Muscle of leg (tissue), 11 donors: ENCODE results near the gene PCF11. TPM values are rescaled to one million over a fixed set of nuclear protein-coding genes. Genes with fewer than 3 reads are reported as not detected.
A peak's percentile ranks its signal among the peaks of the same experiment; 100 is the strongest.

Experiments used
- DNase-seq: peaks from one replicate; pipeline ENCODE4 v3.0.0; 2013
- H3K27ac ChIP-seq: one replicate; pipeline ENCODE4 v1.5.1; 2013; ENCODE audit warnings: mild to moderate bottlenecking, low read length, control low read depth
- H3K27me3 ChIP-seq: one replicate; pipeline ENCODE4 v1.6.1; 2013; ENCODE audit warnings: low read length; ENCODE audit not compliant: control insufficient read depth, insufficient read depth
- H3K36me3 ChIP-seq: one replicate; pipeline ENCODE4 v1.6.1; 2013; ENCODE audit warnings: low read length; ENCODE audit not compliant: control insufficient read depth, insufficient read depth
- H3K4me1 ChIP-seq: one replicate; pipeline ENCODE4 v1.6.1; 2013; ENCODE audit warnings: low read length; ENCODE audit not compliant: control insufficient read depth, insufficient read depth
- H3K4me3 ChIP-seq: one replicate; pipeline ENCODE4 v1.5.1; 2013; ENCODE audit warnings: low read length, control low read depth
- H3K9me3 ChIP-seq: replicated peaks from 2 replicates; pipeline ENCODE4 v1.6.1; 2013; ENCODE audit warnings: low read depth, low read length; ENCODE audit not compliant: control insufficient read depth
- WGBS: methylation state at CpG from one replicate; pipeline ENCODE4 v1.1.5; 2013; ENCODE audit warnings: missing lambda C conversion rate; ENCODE audit not compliant: insufficient coverage; 5-methylcytosine and 5-hydroxymethylcytosine counted together
- polyA plus RNA-seq, 8 donors: library from polyadenylated mRNA; unstranded; fragments of 120-200 nt; gene quantifications; one replicate each; pipeline versions ENCODE4 v1.2.1 to v1.2.3, GENCODE V29; 2013; ENCODE audit warnings: inconsistent platforms in 1 of 8, low replicate concordance in 1 of 8; ENCODE audit not compliant: insufficient read length in 8 of 8, insufficient read depth in 1 of 8
- total RNA-seq: library from RNA; stranded (reverse); fragments of 120-200 nt; gene quantifications from one replicate; pipeline ENCODE4 v1.2.4, GENCODE V29; 2013

Gene PCF11
- total and polyA plus RNA-seq, 9 donors = 35.2 to 46.1 (median 41.0) TPM

DNA sequence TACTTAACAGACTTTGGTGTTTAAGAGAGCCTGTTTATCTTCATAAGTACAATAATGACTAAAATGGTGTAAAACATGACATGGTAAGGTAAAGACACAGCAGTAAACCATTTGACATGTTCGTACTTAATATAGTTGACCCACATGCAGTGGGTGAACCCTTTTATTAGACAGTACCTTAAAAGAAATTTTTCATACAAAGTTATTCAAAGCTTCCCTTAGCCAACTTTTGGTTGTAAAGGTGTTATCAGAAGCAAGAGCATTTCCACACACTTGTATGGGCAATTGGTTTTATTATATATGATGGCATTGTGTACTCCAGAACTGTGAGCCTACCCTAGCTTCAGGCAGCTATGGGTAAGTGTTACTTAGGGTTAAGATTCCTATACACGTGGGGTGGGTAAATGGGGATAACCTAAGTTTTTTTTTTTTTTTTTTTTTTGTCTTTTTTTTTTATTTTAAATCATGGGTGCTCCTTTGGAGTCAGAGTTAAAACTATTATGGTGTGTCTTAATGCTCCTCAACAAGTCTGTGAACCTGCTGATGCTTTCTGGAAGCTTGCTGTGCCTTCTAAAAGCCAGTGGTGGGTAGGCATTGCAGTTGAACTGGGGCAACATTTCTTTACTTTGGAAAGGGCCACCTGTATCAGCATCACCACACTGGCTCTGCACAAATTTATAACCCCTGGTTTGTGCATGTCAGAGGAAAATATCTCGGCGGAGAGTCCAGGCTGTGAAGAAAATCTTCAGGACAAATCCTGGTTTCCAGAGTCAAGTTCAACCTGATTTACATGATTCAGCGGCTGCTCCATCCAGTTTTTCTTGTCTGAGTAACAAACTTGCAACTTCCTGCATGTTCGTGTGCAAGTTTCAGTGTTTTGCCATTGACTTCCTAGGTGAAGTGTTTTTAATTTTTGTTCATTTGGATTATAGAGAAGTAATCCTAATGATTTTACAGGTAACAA lies 3.3 kb downstream of the PCF11 start:
- Histone ChIP-seq H3K4me1 (peaks cover 7% of the 10 kb centered on the region), H3K27ac (peak overlapping the region; percentile 100)

DNA sequence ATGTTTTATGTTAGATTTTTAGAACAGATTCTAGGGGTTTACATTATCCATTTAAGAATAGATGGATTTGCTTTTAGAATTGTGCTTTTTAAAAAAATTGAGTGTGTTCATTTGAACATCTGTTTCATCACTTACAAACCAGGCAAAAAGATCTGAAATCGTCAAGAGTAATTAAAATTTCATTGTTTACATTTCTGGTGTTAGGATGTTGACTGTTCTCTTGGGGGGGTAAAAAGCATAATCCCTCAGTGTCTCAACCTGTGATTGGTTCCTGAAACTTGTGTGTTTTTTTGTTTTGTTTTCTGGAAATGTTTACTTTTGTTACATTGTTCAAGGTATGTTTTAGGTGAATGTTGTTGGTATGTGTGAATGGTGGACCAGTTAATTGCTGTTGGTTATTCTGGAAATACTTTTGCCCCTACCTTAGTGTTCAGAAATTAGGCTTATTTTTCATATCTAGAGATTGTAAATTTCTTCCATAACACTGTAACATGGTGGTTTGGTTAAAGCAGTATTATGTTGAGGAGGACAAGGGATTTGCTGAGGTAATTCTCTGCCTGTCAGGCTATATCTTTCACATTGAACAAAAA lies 4.8 kb downstream of the PCF11 start:
- Histone ChIP-seq H3K27ac (no peak overlapping the region), H3K36me3 (peaks cover 26% of the 10 kb centered on the region), H3K9me3 (no peaks in the 10 kb centered on the region), H3K4me3 (no peak overlapping the region), H3K27me3 (no peaks in the 10 kb centered on the region), H3K4me1 (peaks cover 4% of the 10 kb centered on the region)
- no CpG with 5 or more reads among the region's 1 CpG for WGBS
- no peak for DNase-seq

More for the DNA sequence above, 3.3 kb downstream of the PCF11 start:
- Histone ChIP-seq H3K9me3 (no peaks in the 10 kb centered on the region), H3K4me3 (peak overlapping the region; percentile 78), H3K27me3 (peaks cover 4% of the 10 kb centered on the region), H3K36me3 (peaks cover 16% of the 10 kb centered on the region)
- WGBS = 43% methylated on average over 1 of the region's 6 CpGs
- peak; percentile 19 for DNase-seq

DNA sequence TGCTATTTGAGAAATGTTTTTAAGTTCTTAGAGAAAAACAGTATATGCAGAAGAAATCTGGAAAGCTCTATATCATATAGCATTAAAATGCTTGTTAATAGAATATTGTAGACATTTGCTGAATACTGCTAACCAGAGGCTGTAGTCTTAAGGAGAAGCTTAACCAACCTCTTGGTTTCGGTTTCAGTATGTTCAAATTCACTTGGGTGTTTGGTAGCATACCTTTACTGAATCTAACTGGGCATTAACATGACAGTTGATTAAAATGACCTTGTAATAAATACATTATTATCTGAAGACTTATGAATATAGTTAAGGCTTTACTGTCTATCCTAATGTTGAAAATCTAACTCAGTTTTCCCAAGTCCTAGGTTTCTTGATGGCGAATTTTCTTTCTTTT lies 5.4 kb downstream of the PCF11 start:
- Histone ChIP-seq H3K4me1 (peaks cover 4% of the 10 kb centered on the region), H3K27me3 (no peaks in the 10 kb centered on the region), H3K9me3 (no peaks in the 10 kb centered on the region), H3K27ac (no peak overlapping the region), H3K36me3 (peaks cover 29% of the 10 kb centered on the region), H3K4me3 (no peak overlapping the region)
- DNase-seq = no peak
- no CpG with 5 or more reads among the region's 2 CpGs for WGBS

DNA sequence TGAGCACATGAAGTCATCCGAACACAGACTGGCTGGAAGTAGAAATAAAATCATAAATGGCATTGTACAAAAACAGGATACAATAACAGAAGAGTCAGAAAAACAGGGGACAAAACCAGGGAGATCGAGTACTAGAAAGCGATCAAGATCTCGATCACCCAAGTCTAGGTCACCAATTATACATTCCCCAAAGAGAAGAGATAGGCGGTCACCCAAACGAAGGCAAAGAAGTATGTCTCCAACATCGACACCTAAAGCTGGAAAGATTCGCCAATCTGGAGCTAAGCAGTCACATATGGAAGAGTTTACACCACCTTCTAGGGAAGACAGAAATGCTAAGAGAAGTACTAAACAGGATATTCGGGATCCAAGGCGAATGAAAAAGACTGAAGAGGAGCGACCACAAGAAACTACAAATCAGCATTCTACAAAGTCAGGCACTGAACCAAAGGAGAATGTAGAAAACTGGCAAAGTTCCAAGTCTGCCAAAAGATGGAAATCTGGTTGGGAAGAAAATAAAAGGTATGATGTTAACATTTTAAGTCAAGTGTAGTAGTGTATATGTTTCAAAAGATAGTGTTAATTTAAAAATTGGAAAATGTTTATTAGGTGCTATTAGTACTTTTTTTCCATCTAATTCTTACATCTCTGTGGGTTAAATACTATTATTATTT lies 9.4 kb downstream of the PCF11 start:
- Histone ChIP-seq H3K4me1 (peaks cover 3% of the 10 kb centered on the region), H3K9me3 (peaks cover 3% of the 10 kb centered on the region), H3K27ac (no peak overlapping the region), H3K4me3 (no peak overlapping the region), H3K36me3 (peaks cover 44% of the 10 kb centered on the region), H3K27me3 (no peaks in the 10 kb centered on the region)
- no peak for DNase-seq
- no CpG with 5 or more reads among the region's 11 CpGs for WGBS

DNA sequence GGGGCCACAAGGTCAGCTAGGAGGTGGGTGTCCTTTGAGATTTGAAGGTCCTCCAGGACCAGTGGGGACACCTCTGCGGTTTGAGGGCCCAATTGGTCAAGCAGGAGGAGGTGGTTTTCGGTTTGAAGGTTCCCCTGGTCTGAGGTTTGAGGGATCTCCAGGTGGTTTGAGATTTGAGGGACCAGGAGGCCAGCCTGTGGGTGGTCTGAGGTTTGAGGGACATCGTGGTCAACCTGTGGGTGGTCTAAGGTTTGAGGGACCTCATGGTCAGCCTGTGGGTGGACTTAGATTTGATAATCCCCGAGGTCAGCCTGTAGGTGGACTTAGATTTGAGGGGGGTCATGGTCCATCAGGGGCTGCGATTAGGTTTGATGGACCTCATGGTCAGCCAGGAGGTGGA lies 11.8 kb downstream of the PCF11 start:
- WGBS = 96% methylated on average over 4 of the region's 5 CpGs
- H3K4me1 ChIP-seq = peaks cover 3% of the 10 kb centered on the region
- H3K36me3 ChIP-seq = peaks cover 54% of the 10 kb centered on the region
- H3K27ac ChIP-seq = no peak overlapping the region
- H3K27me3 ChIP-seq = no peaks in the 10 kb centered on the region
- peaks cover 3% of the 10 kb centered on the region for H3K9me3 ChIP-seq
- H3K4me3 ChIP-seq = no peak overlapping the region
- DNase-seq = no peak

DNA sequence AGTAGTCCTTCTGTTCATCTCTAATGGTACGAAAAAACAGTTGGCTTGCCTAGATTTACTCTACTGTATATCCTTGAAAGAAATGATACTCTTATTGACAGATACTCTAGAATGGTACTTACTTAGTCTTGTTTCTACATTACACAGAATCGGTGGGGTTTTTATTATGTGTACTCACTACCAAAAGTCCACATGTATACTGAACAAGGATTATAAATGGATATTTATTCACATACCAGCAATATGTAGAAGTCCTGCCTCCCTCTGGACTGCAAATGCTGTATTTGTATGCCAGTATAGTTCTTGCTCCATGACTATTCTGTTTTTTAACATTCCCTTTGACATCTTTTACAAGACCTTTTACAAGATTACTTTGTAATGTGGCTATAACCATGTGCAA lies 13.9 kb downstream of the PCF11 start:
- Histone ChIP-seq H3K4me1 (peaks cover 3% of the 10 kb centered on the region), H3K36me3 (peaks cover 53% of the 10 kb centered on the region), H3K27ac (no peak overlapping the region), H3K27me3 (no peaks in the 10 kb centered on the region), H3K9me3 (peaks cover 3% of the 10 kb centered on the region), H3K4me3 (no peak overlapping the region)
- no CpG with 5 or more reads among the region's 2 CpGs for WGBS
- no peak for DNase-seq

DNA sequence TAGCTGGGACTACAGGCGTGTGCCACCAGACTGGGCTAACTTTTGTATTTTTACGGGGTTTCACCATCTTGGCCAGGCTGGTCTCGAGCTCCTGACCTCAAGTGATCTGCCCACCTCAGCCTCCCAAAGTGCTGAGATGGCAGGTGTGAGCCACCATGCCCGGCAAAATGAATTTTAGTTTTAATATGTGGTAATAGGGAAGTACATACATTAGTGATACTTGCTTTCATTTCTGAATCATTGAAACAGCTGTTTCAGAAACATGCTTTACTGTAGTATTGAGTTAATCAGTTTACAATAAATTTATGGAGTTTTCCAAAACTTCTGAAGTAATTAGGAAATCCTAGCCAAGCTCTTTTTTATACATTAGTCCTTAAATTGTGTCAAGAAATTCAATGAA lies 15.6 kb downstream of the PCF11 start:
- H3K4me3 ChIP-seq = no peak overlapping the region
- H3K27ac ChIP-seq = no peak overlapping the region
- H3K36me3 ChIP-seq = peaks cover 45% of the 10 kb centered on the region
- H3K27me3 ChIP-seq = no peaks in the 10 kb centered on the region
- WGBS = 100% methylated on average over 1 of the region's 4 CpGs
- H3K9me3 ChIP-seq = peaks cover 3% of the 10 kb centered on the region
- DNase-seq = no peak
- H3K4me1 ChIP-seq = peaks cover 3% of the 10 kb centered on the region

DNA sequence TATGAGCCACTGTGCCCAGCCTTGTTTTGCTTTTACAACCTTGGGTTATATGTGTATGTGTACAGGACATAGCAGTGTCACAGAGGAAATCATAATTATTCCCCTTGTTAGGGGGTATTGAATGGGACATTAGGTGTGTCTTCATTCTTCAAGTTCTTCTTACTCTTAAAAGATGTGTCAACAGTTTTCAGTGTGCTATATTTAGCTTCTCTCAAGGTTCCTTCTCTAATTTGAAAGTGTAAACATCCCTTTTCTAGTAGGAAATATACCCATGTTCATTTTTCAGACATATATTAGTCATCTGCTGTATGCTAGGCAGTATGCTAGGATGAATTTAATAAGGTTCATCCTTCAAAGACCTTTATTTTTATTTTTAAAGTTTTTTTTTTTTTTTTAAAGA lies 17.1 kb downstream of the PCF11 start:
- H3K4me3 ChIP-seq = no peak overlapping the region
- H3K27me3 ChIP-seq = no peaks in the 10 kb centered on the region
- no peak for DNase-seq
- H3K27ac ChIP-seq = no peak overlapping the region
- H3K9me3 ChIP-seq = no peaks in the 10 kb centered on the region
- peaks cover 3% of the 10 kb centered on the region for H3K4me1 ChIP-seq
- H3K36me3 ChIP-seq = peaks cover 39% of the 10 kb centered on the region

DNA sequence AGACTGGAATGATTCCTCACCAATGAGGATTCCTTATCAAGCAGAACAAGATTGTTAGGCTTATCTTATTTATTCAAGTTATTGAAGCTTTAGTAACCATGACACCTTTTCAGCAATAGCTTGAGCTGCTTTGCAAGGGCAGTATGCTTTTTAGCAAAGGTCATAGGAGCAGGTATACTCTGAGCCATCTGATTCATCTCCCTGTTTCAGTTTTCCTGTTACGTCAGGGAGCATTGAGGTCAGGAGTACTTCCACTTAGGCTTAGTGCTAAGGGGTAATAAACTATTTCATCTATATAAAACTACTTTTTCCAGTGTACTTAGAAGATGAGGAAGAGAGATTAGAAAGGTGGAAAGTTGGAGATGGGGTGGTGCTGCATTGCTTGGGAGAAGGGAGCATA lies 18.9 kb downstream of the PCF11 start:
- WGBS = no CpG with 5 or more reads among the region's 1 CpG
- Histone ChIP-seq H3K4me1 (no peaks in the 10 kb centered on the region), H3K27ac (no peak overlapping the region), H3K9me3 (no peaks in the 10 kb centered on the region), H3K36me3 (peaks cover 41% of the 10 kb centered on the region), H3K4me3 (no peak overlapping the region), H3K27me3 (no peaks in the 10 kb centered on the region)
- no peak for DNase-seq

DNA sequence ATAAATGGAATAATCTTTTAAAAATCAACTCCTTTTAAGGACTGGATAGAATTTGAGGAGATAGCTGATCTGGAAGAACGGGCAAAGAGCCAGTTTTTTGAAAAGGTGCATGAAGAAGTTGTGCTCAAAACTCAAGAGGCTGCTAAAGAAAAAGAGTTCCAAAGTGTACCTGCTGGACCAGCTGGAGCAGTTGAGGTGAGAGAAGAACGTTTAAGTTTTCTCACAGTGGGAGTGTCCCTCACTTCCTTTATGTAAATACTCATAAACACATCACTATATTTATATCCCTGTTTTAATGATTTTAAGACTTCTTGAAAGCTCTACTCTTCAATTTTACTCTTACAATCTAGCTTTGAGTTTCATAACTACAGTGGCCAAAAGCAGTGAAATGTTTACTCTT lies 24.9 kb downstream of the PCF11 start:
- no peak for DNase-seq
- Histone ChIP-seq H3K4me1 (no peaks in the 10 kb centered on the region), H3K27ac (no peak overlapping the region), H3K27me3 (no peaks in the 10 kb centered on the region), H3K36me3 (peaks cover 35% of the 10 kb centered on the region), H3K4me3 (no peak overlapping the region), H3K9me3 (no peaks in the 10 kb centered on the region)
- no CpG with 5 or more reads among the region's 2 CpGs for WGBS
